OCI-LY7 (cell line): ENCODE data around the gene ZFHX3.

ENCODE experiments used
- CTCF ChIP-seq: fragments of 200-600 bp; sonication (generic); conservative IDR thresholded peaks from 2 replicates; pipeline ENCODE4 v1.5.1; 2014; ENCODE audit warnings: mild to moderate bottlenecking, antibody characterized with exemption, low read length, moderate library complexity, mixed read lengths
- EZH2phosphoT487 ChIP-seq: fragments of 200-600 bp; sonication (generic); IDR thresholded peaks from 2 replicates; pipeline ENCODE4 v1.6.1; 2018; ENCODE audit warnings: low read depth, borderline replicate concordance, mild to moderate bottlenecking, mixed run types, antibody characterized with exemption, low read length, moderate library complexity, mixed read lengths

GRCh38 chr16:72858665-72859493 is 189.0 kb downstream of the ZFHX3 start:
- TF ChIP-seq CTCF (no peak), EZH2phosphoT487 (no peak)
